Lung microvascular endothelial cell (primary cell): ENCODE measurements around the gene UCK1. TPM values are rescaled to one million over a fixed set of nuclear protein-coding genes. Genes with fewer than 3 reads are reported as not detected.
"Not testable (repeated sequence)": the region's sequence is repeated elsewhere in the genome, so short reads cannot be mapped to it uniquely, and the experiment has no call there.

Experiments
- DNase-seq, 2 donors: peaks; one replicate each; pipeline versions ENCODE4 v3.0.0 to v3.0.0-alpha.2; 2010; ENCODE audit warnings: low read depth in 2 of 2
- total RNA-seq: library from RNA; depleted of rRNA; stranded (reverse); fragments of >200 nt; gene quantifications from 2 replicates; pipeline ENCODE4 v1.2.1, GENCODE V29; 2014

The UCK1 gene
- total RNA-seq, 1 donor from 2014 or later: 14.9 TPM

DNA sequence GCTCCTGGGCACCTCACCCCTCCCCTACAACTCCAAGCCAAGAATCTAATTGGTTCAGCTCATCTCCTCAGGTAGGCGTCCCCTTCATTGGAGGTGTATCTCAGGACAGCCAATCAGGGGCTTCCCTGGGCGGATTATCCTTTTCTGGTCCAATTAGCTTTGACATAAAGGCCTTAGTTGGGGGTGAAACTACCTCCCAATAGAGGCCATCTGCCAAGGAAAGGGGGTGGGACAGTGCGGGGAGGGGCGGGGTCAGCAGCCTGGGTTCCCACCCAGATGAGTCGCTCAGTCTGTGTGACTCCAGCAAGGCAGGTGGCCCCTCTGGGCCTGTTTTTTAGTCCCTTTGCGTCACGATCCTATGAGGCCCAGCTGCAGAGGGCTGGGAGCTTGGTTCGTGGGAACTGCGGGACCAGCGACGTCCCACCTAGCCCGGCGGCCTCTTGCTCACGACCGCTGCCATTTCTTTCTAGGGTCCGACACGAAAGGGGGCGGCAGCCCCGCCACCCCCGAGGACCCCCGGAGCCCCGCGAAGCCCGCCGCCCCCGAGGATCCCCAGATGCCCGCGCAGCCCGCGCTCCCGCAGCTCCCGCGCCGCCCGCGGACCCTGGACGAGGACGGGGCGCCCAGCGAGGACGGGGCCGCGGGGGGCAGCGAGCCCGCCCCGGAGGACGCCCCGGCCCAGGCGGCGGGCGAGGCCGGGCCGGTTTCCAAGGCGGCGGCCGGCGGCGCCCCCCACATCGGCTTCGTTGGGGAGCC, 23.2 kb upstream of the UCK1 start:
- DNase-seq: no peak

DNA sequence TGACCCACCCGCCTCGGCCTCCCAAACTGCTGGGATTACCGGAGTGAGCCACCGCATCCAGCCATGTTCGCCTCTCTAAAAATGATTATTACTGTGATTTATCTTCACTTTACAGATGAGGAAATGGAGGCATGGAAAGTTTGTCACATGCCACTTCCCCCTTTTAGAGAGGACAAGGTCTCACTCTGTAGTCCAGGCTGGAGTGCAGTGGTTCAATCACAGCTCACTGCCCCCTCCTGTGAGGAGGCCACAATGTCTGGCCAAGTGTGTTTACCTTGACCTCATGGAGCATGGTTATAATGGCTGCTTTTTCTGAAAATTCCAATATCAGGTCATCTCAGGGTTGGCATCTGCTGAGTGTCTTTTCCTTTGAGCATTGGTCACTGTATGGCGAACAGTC, 21.0 kb upstream of the UCK1 start:
- peak in 1 of 2 donors; percentile 52 for DNase-seq

DNA sequence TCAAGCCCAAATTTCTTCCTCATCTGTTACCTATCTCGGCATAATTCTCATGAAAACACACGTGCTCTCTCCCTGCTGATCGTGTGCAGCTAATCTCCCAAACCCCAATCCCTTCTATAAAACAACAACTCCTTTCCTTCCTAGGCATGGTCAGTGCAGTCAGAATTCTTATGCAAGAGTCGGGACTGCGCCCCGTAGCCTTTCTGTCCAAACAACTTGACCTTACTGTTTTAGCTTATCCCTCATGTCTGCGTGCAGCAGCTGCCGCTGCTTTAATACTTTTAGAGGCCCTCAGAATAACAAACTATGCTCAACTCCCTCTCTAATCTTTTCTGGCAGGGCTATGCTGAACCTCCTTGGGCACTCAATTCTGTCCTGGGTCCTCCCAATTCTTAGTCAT, 19.4 kb upstream of the UCK1 start:
- DNase-seq: not testable (repeated sequence)

DNA sequence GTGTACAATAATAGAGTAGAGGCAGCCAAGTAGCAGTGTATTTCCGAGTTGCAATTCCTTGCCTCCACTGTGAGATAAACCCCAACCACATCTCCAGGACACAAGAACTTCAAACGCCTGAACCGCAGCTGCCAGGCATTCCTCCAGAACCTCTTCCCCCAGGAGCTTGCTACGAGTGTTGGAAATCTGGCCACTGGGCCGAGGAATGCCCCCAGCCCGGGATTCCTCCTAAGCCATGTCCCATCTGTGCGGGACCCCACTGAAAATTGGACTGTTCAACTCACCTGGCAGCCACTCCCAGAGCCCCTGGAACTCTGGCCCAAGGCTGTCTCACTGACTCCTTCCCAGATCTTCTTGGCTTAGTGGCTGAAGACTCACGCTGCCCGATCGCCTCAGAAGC, 18.1 kb upstream of the UCK1 start:
- not testable (repeated sequence) for DNase-seq

DNA sequence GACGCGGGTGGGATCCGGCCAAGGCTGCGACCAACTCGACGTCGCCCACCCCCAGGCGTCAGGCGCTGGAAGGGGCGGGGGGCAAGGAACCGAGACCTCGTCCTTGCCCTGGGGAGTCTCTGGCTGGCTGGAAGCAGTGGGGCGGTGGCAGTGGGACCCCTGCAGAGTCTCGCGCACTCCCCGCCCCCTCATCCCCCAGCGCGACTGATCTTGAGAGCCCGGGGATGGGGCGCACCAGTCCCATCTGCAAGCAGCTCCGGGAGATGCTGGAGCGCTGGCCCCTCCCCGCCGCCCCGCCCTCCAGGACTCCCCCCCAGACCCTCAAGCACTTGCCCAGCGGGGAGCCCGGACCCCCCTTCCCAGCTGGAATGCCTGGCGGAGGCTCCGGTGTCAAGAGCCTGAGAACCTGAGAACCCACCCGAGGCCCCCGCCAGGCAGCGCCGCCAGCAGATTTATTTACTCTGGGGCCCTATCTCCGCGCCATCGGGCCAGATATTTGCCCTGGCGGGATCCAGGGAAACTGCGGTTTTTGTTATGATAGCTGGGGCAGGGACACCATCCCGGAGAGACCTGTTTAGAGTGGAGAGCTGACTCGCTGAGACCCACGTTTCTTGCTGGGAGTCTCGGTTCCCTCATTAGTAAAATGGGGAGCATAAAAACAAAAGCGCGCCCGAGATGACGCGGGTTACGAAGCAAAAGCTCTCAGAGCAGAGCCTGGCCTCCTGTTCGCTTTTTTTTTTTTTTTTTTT, 15.4 kb upstream of the UCK1 start:
- DNase-seq: peak in 1 of 2 donors; percentile 29

DNA sequence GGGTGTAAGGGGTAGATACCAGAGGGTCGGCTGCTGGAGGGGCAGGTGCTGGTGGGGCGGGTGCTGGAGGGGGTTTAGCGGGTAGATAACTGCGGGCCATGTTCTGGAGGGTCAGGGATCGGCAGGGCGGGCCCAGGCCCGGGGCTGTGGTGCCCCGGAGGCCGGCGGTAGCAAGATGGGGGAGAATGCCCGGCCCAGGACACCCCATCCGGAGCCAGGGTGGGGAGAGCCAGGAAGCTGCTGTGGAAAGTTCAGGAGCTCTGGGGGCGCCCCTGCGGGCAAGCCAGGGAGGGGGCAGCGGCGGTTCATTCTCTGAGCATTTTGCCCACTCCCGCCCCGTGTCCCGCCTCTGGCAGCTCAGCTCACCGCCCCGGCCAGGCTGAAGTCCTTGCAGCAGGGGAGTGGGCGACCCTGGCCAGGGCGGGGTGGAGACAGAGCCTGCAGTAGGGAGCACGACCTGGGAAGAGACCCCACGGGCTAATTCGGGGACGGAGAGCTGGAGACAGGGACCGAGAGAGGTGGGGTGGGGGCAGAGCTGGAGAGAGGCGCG, 14.8 kb upstream of the UCK1 start:
- no peak for DNase-seq

DNA sequence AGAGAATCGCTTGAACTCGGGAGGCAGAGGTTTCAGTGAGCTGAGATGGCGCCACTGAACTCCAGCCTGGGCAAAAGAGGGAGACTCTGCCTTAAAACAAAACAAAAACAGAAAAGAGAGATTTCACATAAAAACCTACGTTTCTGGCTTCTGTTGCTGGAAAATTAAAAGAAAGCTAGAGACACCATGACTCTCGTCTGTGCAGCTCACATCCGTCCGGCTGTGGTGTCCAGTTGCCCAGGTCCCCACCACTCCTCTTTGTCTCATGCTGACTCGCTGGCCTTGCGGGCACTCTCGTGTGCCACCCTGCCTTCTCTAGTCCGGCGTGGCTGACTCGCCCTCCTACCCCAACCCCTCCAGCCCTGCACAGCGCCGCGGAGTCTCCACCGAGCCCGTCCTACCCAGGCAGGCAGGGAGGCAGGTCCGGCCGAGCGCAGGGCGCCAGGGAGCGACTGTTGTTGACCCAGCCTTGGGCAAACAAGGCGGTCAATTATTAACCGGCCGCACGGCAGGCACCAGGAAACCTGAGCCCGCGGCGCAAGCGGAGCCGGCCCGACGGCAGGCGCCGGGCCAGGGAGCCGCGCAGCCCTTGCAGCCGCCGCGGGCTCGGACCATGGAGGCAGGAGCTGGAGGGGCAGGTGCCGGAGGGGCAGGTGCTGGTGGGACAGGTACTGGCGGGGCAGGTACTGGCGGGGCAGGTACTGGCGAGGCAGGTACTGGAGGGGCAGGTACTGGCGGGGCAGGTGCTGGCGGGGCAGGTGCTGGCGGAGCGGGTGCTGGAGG, 14.1 kb upstream of the UCK1 start, which contains the start of gene PRRT1B:
TSS of gene PRRT1B (plus strand) at position 521 of the 783 bp plus-strand sequence. CDS start at position 614, 93 bp downstream.
- peak in 1 of 2 donors; percentile 12 for DNase-seq

DNA sequence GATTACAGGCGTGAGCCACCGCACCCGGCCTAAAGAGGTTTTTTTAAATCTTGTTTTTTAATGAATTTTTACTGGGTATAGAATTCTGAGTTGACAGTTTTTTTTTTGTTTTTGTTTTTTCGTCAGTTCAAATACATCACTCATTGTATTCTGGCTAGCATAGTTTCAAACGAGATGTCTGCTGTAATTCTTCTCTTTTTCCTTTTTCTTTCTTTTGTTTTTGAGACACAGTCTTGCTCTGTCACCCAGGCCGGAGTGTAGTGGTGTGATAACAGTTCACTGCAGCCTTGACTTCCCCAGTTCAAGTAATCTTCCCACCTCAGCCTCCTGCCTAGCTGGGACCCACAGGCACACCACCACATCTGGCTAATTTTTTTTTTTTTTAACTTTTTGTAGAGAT, 12.1 kb upstream of the UCK1 start:
- no peak for DNase-seq

DNA sequence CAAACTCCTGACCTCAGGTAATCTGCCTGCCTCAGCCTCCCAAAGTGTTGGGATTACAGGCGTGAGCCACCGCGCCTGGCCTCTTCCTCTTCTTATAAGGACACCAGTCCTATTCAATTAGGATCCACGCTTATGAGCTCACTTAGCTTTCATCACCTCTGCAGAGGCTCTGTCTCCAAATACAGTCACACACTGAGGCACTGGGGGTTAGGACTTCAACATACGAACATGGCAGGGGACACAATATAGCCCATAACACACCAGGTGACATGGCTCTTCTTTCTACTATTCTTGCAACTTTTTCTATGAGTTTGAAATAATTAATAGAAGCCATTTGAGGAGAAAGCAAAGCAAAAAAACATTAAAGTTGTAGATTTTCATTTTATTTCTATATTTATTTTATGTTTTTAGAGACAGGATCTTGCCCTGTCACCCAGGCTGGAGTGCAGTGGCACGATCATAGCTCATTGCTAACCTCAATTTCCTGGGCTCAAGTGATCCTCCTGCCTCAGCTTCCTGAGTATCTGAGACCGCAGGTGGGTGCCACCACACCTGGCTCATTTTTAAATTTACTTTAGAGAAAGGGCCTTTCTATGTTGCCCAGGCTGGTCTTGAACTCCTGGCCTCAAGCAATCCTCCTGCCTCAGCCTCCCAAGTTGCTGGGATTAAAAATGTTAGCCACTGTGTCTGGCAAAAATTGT, 8.3 kb upstream of the UCK1 start:
- DNase-seq: no peak

DNA sequence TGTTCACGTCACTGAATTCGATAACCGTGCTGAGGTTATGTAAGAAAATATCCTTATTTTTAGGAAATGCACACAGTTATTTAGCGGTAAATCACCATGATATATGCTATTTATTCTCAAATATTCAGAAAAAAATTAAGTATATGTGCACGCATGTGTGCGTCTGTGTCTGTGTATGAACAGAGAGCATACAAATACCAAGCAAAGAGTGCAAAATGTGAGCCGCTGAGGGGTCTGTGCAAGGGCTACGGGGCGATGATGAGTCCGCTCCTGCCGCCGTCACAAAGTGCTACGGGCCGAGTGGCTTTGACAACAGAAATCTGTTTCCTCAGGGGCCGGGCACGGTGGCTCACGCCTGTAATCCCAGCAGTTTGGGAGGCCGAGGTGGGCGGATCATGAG, 6.9 kb upstream of the UCK1 start:
- no peak for DNase-seq

DNA sequence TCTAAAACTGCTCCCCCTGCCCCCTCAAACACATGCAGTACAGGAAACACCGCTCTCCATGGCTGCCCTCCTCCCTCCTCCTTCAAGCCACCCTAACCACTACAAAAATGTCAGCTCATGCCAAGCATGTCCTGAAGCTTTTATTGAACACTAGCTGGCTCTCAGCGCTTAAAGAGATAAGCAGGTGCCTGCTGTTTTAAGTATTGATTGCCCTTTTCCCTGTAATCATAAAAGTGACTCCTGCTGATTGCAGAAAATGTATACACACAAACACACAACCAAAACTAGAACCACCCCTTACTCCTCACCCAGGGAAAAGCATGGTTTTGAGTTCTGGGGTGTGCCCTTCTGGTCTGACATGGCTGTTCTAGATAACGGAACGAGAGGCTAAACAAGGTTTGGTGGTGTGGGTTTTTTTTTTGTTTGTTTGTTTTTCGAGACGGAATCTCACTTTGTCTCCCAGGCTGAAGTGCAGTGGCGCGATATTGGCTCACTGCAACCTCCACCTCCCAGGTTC, 3.7 kb upstream of the UCK1 start:
- no peak for DNase-seq

DNA sequence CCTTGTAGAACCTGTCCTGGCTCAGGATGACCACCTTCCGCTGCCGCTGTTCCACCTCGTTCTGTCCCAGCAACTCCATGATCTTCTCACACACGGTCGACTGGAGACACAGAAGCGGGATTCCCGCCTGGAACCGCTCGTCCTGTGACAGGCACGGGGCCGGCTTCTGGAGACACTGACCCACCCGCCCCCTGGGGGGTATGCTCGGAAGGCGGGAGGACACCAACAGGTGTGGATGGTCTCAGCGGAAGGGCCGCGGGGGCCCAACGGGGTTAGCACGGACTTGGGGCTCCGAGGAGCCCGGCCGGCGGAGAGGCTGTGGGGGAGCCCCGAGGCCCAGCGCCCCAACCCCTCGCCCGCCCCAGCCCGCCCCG, 530 bp downstream of the UCK1 start:
- peak; percentile 34 to 56 for DNase-seq

DNA sequence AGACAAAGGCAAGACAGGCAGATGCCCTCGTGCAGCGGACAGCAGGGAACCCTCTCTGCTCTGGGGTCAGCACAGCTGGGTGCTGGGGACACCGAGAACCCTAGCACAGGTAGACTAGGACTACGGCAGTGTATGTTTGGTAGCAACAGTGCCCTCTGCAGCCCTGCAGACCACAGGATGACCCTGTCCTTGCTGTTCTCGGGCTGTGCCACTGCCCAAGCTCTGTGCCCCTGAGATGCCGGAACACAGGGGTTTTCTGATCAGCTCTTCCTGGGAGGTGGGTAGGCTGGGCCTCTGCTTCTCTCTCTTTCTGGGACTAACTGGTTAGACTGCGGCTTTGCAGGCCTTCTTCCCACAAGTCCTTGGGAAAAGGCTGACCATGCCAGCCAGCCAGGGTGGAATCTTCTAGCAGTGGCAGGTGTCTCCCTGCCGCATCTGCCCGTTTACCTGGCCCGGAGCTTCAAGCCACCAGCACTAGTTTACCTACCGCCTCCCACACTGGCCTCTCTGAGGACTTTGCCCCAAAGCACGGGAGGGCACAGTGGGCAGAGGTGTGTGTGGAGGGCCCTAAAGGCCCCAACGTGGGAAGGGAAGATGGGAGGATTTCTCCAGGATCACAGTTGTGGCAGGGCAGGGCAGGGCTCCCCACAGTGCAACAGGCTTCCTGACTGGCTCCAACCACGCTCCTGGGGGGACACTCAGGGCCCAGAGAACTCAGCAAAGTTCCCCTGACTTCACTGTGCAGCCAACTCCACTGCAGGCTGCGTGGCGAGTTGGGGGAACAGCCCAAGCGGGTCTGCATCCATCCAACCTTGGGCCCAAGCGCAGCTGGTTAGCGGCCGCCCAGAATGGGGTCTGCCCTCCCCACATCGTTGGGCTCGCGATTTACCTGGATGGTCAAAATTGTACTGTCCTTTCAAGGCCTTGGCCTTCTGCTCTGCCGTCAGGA, 1.2 kb downstream of the UCK1 start:
- DNase-seq: no peak

DNA sequence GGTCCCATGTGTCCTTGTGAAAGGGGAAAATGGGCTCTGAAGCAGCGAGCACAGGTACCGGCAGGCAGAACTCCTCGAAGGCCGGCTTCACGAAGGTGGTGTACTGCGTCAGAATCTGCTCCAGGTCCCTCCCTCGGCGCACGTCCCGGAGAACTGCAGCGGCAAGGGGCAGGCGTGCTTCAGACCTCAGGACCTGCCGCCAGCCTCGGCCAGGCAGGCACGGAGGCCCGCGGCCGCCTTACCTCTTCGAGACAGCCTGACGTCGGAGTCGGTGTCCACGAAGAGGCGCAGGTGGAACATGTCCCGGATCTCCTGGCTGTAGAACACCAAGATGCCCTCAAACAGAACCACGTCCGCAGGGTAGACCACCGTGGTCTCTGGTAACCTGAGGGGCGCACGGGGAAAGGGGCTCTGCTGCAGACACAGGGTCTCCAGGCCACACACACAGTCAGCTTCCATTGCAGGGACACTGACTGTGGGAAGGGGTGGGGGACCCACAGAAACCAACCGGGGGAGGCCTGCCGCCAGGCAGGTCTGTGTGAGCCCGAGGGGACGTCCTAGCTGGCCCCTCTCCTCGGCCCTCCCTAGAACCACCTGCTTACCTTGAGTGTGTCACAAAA, 2.1 kb downstream of the UCK1 start:
- DNase-seq: no peak

DNA sequence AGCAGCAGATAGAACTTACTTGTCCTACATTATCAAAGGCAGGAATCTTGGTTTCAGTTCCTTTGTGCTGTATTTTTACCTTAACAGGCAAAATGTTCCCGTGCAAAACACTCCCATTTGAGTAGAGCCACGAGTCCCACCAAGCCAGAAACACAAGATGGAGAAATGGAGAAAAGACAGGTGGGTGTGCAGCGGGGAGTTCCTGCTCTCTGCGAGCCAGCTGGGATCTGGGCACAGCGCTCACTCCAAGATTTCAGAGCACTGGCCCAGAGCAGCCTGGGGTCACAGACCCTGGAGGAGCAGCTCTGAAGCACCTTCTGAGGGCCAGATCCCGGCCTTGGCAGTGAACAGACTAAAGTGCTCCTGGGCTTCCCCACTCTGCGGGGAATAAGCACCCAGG, 2.9 kb downstream of the UCK1 start:
- no peak for DNase-seq

DNA sequence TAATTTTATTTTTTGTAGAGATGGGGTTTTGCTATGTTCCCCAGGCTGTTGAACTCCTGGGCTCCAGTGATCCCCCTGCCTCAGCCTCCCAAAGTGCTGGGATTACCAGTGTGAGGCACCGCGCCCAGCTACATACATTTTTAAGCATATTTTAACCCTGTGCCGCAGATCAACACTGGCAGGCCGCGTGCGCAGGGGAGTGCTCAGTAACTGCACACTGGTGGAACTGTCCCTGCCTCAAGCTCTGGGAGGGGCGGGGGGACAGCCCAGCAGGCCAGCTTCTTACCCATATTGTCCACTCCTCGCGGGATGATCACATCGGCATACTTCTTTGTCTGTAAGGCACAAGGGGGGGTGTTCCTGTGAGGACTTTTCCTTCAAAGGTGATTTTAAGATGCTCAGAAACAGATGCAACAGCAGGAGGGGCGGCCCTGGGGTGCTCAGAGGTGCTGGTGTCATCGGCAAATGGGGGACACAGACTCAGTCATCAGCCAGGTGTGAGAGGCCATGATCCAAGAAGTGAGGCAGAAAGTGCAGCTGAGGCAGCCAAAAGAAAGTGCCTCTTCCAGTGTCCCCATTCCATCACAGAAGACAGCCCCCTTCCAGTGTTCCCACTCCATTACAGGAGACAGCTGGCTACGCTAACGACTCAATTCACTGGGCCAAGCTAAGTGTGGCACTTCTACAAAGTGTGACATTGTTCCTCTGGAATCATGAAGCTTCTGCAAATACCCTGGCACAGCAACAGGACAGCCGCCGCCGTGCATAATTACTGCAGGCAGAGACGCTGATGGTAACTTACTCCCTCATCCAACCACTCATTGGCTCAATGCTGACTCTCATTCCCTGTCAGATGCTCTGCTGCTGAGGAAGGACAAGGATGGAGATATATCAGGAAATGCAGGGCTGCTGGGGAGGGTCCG, 5.2 kb downstream of the UCK1 start:
- no peak for DNase-seq

DNA sequence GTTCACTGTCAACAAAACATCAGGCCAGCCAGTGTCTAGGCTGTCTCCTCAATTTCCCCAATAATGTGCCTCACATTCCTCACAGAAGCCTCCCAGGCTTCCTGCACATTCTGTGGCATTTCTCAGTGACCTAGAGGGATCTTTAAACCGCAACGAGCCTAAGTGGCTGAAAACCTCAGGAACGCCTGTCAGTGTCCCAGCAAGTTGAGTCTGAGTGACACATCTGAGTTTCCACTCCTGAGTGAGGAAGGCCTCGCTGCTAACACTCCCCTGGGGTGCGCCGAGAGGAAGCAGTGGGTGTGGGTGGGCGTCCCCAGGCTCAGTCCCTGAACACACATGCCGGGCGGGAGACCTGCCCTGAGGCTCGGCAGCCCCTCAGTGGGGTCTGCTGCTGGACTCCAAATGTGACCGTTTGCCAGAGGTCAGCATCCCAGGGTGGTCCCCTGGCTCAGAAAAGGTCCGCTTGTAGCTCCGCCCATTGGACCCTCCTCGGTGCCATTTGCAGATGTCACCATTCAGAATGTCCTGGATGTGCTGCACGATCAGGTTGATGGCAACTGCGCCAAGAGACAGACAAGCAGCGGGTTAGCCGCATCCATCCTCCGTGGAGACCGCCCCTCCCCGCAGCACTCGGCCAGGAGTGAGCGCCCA, 6.3 kb downstream of the UCK1 start:
- no peak for DNase-seq
